ENCODE data around the gene ARID2. TPM values are rescaled to one million over a fixed set of nuclear protein-coding genes. Genes with fewer than 3 reads are reported as not detected.

The ARID2 gene
- total and polyA plus RNA-seq, 3 experiments from 2014 or later: 12.9 to 26.7 (median 25.5) TPM

GRCh38 chr12:45730348-45731189, 1.1 kb downstream of the ARID2 start:
- H3K27ac Mint-ChIP-seq: peak overlapping the region; percentile 68 to 96 (median 90)
- Histone ChIP-seq H3K4me3 (ENCODE audit: low read length) (peak overlapping the region; percentile 78), H3K36me3 (ENCODE audit: insufficient read depth, low read length) (no peaks in the 10 kb centered on the region), H3K9me3 (ENCODE audit: low read length) (no peaks in the 10 kb centered on the region), H3K4me1 (ENCODE audit: insufficient read depth, low read length) (peaks cover 42% of the 10 kb centered on the region), H3K27ac (ENCODE audit: low read depth, low read length) (peak overlapping the region; percentile 75), H3K27me3 (ENCODE audit: insufficient read depth, low read length, poor library complexity, severe bottlenecking) (no peaks in the 10 kb centered on the region)
- peak overlapping the region; percentile 84 to 99 (median 98) for H3K4me3 Mint-ChIP-seq
- peaks cover 35 to 61% (median 50%) of the 10 kb centered on the region in 3 donors for H3K4me1 Mint-ChIP-seq
- peaks cover 0 to 46% (median 0%) of the 10 kb centered on the region in 3 donors for H3K36me3 Mint-ChIP-seq
- no peaks in the 10 kb centered on the region for H3K27me3 Mint-ChIP-seq
- H3K9me3 Mint-ChIP-seq: no peaks in the 10 kb centered on the region
- ChIA-PET POLR2A (interaction anchor here (0.8 to 4.5 kb wide), 5 partner anchors 10 to 641 kb away, joined by 3 to 29 read pairs (median 4); no protein-coding TSS in a partner anchor), CTCF (interaction anchor here (1.1 to 7.2 kb wide), 7 partner anchors 12 to 262 kb away, joined by 3 to 45 read pairs (median 6); no protein-coding TSS in a partner anchor)
- peak; percentile 36 to 79 (median 63) for DNase-seq

GRCh38 chr12:45731190-45731775, 1.8 kb downstream of the ARID2 start:
- peak overlapping the region; percentile 84 to 99 (median 98) for H3K4me3 Mint-ChIP-seq
- CTCF ChIA-PET: interaction anchor here (1.1 to 7.0 kb wide), 3 partner anchors 11 to 18 kb away, joined by 3 to 45 read pairs (median 7); no protein-coding TSS in a partner anchor
- peak overlapping the region; percentile 75 for H3K27ac ChIP-seq (ENCODE audit: low read depth, low read length)
- no peaks in the 10 kb centered on the region for H3K27me3 ChIP-seq (ENCODE audit: insufficient read depth, low read length, poor library complexity, severe bottlenecking)
- H3K36me3 Mint-ChIP-seq: peaks cover 0 to 42% (median 0%) of the 10 kb centered on the region in 3 donors
- no peaks in the 10 kb centered on the region for H3K9me3 ChIP-seq (ENCODE audit: low read length)
- H3K9me3 Mint-ChIP-seq: no peaks in the 10 kb centered on the region
- H3K4me1 Mint-ChIP-seq: peaks cover 36 to 63% (median 55%) of the 10 kb centered on the region in 3 donors
- peaks cover 43% of the 10 kb centered on the region for H3K4me1 ChIP-seq (ENCODE audit: insufficient read depth, low read length)
- no peak for DNase-seq
- POLR2A ChIA-PET: no interaction called here
- H3K27ac Mint-ChIP-seq: peak overlapping the region; percentile 68 to 96 (median 90)
- no peaks in the 10 kb centered on the region for H3K36me3 ChIP-seq (ENCODE audit: insufficient read depth, low read length)
- no peaks in the 10 kb centered on the region for H3K27me3 Mint-ChIP-seq
- H3K4me3 ChIP-seq (ENCODE audit: low read length): peak overlapping the region; percentile 78

- Mint-ChIP-seq H3K9me3 (peaks cover 0 to 5% (median 0%) of the 10 kb centered on the region in 5 donors), H3K27me3 (no peaks in the 10 kb centered on the region), H3K4me1 (peaks cover 43 to 73% (median 65%) of the 10 kb centered on the region in 3 donors), H3K27ac (peak overlapping the region; percentile 84 to 96 (median 92)), H3K36me3 (peaks cover 0 to 39% (median 8%) of the 10 kb centered on the region in 3 donors), H3K4me3 (peak overlapping the region; percentile 70 to 99 (median 84))
- peak overlapping the region; percentile 60 for H3K27ac ChIP-seq (ENCODE audit: low read depth, low read length)
- ChIA-PET CTCF (interaction anchor here (0.9 kb wide), 1 partner anchor 259 kb away, joined by 3 read pairs; no protein-coding TSS in a partner anchor), POLR2A (no interaction called here)
- H3K36me3 ChIP-seq (ENCODE audit: insufficient read depth, low read length): no peaks in the 10 kb centered on the region
- peaks cover 48% of the 10 kb centered on the region for H3K4me1 ChIP-seq (ENCODE audit: insufficient read depth, low read length)
- H3K27me3 ChIP-seq (ENCODE audit: insufficient read depth, low read length, poor library complexity, severe bottlenecking): no peaks in the 10 kb centered on the region
- H3K9me3 ChIP-seq (ENCODE audit: low read length): no peaks in the 10 kb centered on the region
- peak overlapping the region; percentile 18 for H3K4me3 ChIP-seq (ENCODE audit: low read length)
- DNase-seq: peak in 2 of 5 donors; percentile 30 to 43
Measured at GRCh38 chr12:45732250-45732649, 2.7 kb downstream of the ARID2 start.

- H3K4me3 Mint-ChIP-seq: peak overlapping the region; percentile 59 to 99 (median 83)
- H3K36me3 ChIP-seq (ENCODE audit: insufficient read depth, low read length): no peaks in the 10 kb centered on the region
- H3K4me1 Mint-ChIP-seq: peaks cover 48 to 77% (median 68%) of the 10 kb centered on the region in 3 donors
- DNase-seq: no peak
- H3K4me1 ChIP-seq (ENCODE audit: insufficient read depth, low read length): peaks cover 48% of the 10 kb centered on the region
- CTCF ChIA-PET: interaction anchor here (0.7 kb wide), 1 partner anchor 257 kb away, joined by 3 read pairs; no protein-coding TSS in a partner anchor
- H3K27me3 Mint-ChIP-seq: no peaks in the 10 kb centered on the region
- no peaks in the 10 kb centered on the region for H3K27me3 ChIP-seq (ENCODE audit: insufficient read depth, low read length, poor library complexity, severe bottlenecking)
- peak overlapping the region; percentile 60 for H3K27ac ChIP-seq (ENCODE audit: low read depth, low read length)
- POLR2A ChIA-PET: no interaction called here
- peaks cover 0 to 37% (median 11%) of the 10 kb centered on the region in 3 donors for H3K36me3 Mint-ChIP-seq
- peak overlapping the region; percentile 84 to 96 (median 91) for H3K27ac Mint-ChIP-seq
- H3K4me3 ChIP-seq (ENCODE audit: low read length): peak overlapping the region; percentile 18
- H3K9me3 ChIP-seq (ENCODE audit: low read length): no peaks in the 10 kb centered on the region
- H3K9me3 Mint-ChIP-seq: peaks cover 0 to 10% (median 0%) of the 10 kb centered on the region in 5 donors
Measured at GRCh38 chr12:45732936-45733335, 3.4 kb downstream of the ARID2 start.

GRCh38 chr12:45737638-45738037, 8.1 kb downstream of the ARID2 start:
- H3K4me1 ChIP-seq (ENCODE audit: insufficient read depth, low read length): peaks cover 52% of the 10 kb centered on the region
- H3K27ac Mint-ChIP-seq: peak overlapping the region in 4 of 8 donors; percentile 7 to 84 (median 45)
- peaks cover 0 to 20% (median 11%) of the 10 kb centered on the region in 3 donors for H3K36me3 Mint-ChIP-seq
- no peak for DNase-seq
- H3K9me3 Mint-ChIP-seq: peaks cover 0 to 10% (median 0%) of the 10 kb centered on the region in 5 donors
- H3K4me3 Mint-ChIP-seq: peak overlapping the region in 1 of 7 donors; percentile 40
- no peaks in the 10 kb centered on the region for H3K9me3 ChIP-seq (ENCODE audit: low read length)
- H3K27ac ChIP-seq (ENCODE audit: low read depth, low read length): no peak overlapping the region
- no peaks in the 10 kb centered on the region for H3K27me3 Mint-ChIP-seq
- no peaks in the 10 kb centered on the region for H3K27me3 ChIP-seq (ENCODE audit: insufficient read depth, low read length, poor library complexity, severe bottlenecking)
- no peak overlapping the region for H3K4me3 ChIP-seq (ENCODE audit: low read length)
- no peaks in the 10 kb centered on the region for H3K36me3 ChIP-seq (ENCODE audit: insufficient read depth, low read length)
- peaks cover 57 to 87% (median 84%) of the 10 kb centered on the region in 3 donors for H3K4me1 Mint-ChIP-seq
- ChIA-PET POLR2A (no interaction called here), CTCF (no interaction called here)

- Histone ChIP-seq H3K9me3 (ENCODE audit: low read length) (no peaks in the 10 kb centered on the region), H3K36me3 (ENCODE audit: insufficient read depth, low read length) (no peaks in the 10 kb centered on the region), H3K4me3 (ENCODE audit: low read length) (no peak overlapping the region), H3K4me1 (ENCODE audit: insufficient read depth, low read length) (peaks cover 35% of the 10 kb centered on the region), H3K27ac (ENCODE audit: low read depth, low read length) (no peak overlapping the region), H3K27me3 (ENCODE audit: insufficient read depth, low read length, poor library complexity, severe bottlenecking) (no peaks in the 10 kb centered on the region)
- Mint-ChIP-seq H3K27me3 (no peaks in the 10 kb centered on the region), H3K36me3 (peaks cover under 1 to 13% (median 1%) of the 10 kb centered on the region in 3 donors), H3K4me1 (peaks cover 42 to 80% (median 71%) of the 10 kb centered on the region in 3 donors), H3K9me3 (peaks cover 0 to 1% (median 0%) of the 10 kb centered on the region in 5 donors), H3K4me3 (no peak overlapping the region), H3K27ac (no peak overlapping the region)
- CTCF ChIA-PET: interaction anchor here (0.8 to 1.9 kb wide), 6 partner anchors 12 to 199 kb away, joined by 3 to 7 read pairs (median 3); no protein-coding TSS in a partner anchor
- no peak for DNase-seq
- POLR2A ChIA-PET: interaction anchor here (0.8 to 2.2 kb wide), 2 partner anchors 14 to 16 kb away, joined by 3 to 7 read pairs; no protein-coding TSS in a partner anchor
Measured at GRCh38 chr12:45742590-45742989, 13.1 kb downstream of the ARID2 start.

- peak overlapping the region in 2 of 8 donors; percentile 36 to 40 for H3K27ac Mint-ChIP-seq
- peaks cover 42 to 80% (median 69%) of the 10 kb centered on the region in 3 donors for H3K4me1 Mint-ChIP-seq
- DNase-seq: no peak
- no peaks in the 10 kb centered on the region for H3K27me3 ChIP-seq (ENCODE audit: insufficient read depth, low read length, poor library complexity, severe bottlenecking)
- peaks cover 0 to 12% (median 1%) of the 10 kb centered on the region in 3 donors for H3K36me3 Mint-ChIP-seq
- peaks cover 35% of the 10 kb centered on the region for H3K4me1 ChIP-seq (ENCODE audit: insufficient read depth, low read length)
- no peaks in the 10 kb centered on the region for H3K9me3 ChIP-seq (ENCODE audit: low read length)
- H3K4me3 Mint-ChIP-seq: peak overlapping the region in 1 of 7 donors; percentile 17
- H3K27me3 Mint-ChIP-seq: no peaks in the 10 kb centered on the region
- H3K9me3 Mint-ChIP-seq: no peaks in the 10 kb centered on the region
- H3K4me3 ChIP-seq (ENCODE audit: low read length): no peak overlapping the region
- ChIA-PET POLR2A (interaction anchor here (2.2 kb wide), 1 partner anchor 17 kb away, joined by 7 read pairs; no protein-coding TSS in a partner anchor), CTCF (interaction anchor here (0.8 to 5.3 kb wide), 5 partner anchors 12 to 199 kb away, joined by 3 to 45 read pairs (median 5); partner anchors contain the start of gene ARID2)
- no peaks in the 10 kb centered on the region for H3K36me3 ChIP-seq (ENCODE audit: insufficient read depth, low read length)
- no peak overlapping the region for H3K27ac ChIP-seq (ENCODE audit: low read depth, low read length)
Measured at GRCh38 chr12:45743247-45743646, 13.7 kb downstream of the ARID2 start.
